KMS-11 (cell line): ENCODE results near the gene VPS51.

Source experiments
- H2AFZ ChIP-seq: fragments of 200-600 bp; sonication (generic); 2 replicates; pipeline ENCODE4 v1.6.1; 2016; ENCODE audit warnings: antibody characterized with exemption, mixed run types, low read depth
- H3K27ac ChIP-seq: fragments of 200-600 bp; sonication (generic); 2 replicates; pipeline ENCODE4 v1.6.1; 2016; ENCODE audit warnings: mild to moderate bottlenecking, mixed run types
- H3K27me3 ChIP-seq: fragments of 200-600 bp; sonication (generic); 2 replicates; pipeline ENCODE4 v1.6.1; 2017; ENCODE audit warnings: mild to moderate bottlenecking, low read depth, mixed run types, moderate library complexity; ENCODE audit not compliant: insufficient read depth
- H3K36me3 ChIP-seq: fragments of 200-600 bp; sonication (generic); 2 replicates; pipeline ENCODE4 v1.6.1; 2017; ENCODE audit warnings: mild to moderate bottlenecking, mixed run types; ENCODE audit not compliant: insufficient read depth
- H3K4me1 ChIP-seq: fragments of 200-600 bp; sonication (generic); 2 replicates; pipeline ENCODE4 v1.6.1; 2016; ENCODE audit warnings: mild to moderate bottlenecking, low read depth, mixed run types; ENCODE audit not compliant: poor library complexity, severe bottlenecking
- H3K4me2 ChIP-seq: fragments of 200-600 bp; sonication (generic); 2 replicates; pipeline ENCODE4 v1.7.0; 2016; ENCODE audit warnings: mild to moderate bottlenecking, mixed run types
- H3K4me3 ChIP-seq: fragments of 200-600 bp; sonication (generic); IDR thresholded peaks from 2 replicates; pipeline ENCODE4 v1.6.1; 2017; ENCODE audit warnings: low read depth, low read length, mixed read lengths; ENCODE audit not compliant: insufficient read depth
- H3K79me2 ChIP-seq: fragments of 200-600 bp; sonication (generic); 2 replicates; pipeline ENCODE4 v1.6.1; 2016; ENCODE audit warnings: low read depth, mixed run types; ENCODE audit not compliant: insufficient read depth
- H3K9ac ChIP-seq: fragments of 200-600 bp; sonication (generic); 2 replicates; pipeline ENCODE4 v1.6.1; 2016; ENCODE audit warnings: mild to moderate bottlenecking, mixed run types
- H4K20me1 ChIP-seq: fragments of 200-600 bp; sonication (generic); 2 replicates; pipeline ENCODE4 v1.6.1; 2016; ENCODE audit warnings: mild to moderate bottlenecking, mixed run types; ENCODE audit not compliant: insufficient read depth
- TF ChIP-seq, protein P1 (sequence below): fragments of 200-600 bp; sonication (generic); conservative IDR thresholded peaks from 2 replicates; pipeline ENCODE4 v1.6.1; 2017; ENCODE audit warnings: low read depth, mild to moderate bottlenecking, antibody characterized with exemption, low read length, moderate library complexity, mixed read lengths

The VPS51 gene

DNA sequence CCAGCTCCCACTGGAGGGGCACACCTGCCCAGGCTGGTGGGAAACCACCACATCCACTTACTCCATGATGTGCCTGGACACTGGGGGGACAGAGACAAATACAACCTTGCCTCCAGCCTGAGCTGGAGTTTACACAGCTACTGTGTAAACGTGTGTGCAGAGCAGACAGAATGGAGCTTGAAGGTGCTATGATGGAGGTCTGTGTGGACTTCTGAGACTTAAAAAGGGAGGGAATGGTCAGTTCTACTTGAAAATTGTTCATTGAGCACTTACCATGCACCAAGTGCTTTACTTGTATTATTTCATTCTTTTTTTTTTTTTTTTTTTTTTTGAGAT is 23.4 kb upstream of the VPS51 start:
- Histone ChIP-seq H3K27me3 (no peaks in the 10 kb centered on the region), H3K27ac (peak overlapping the region; percentile 18; the same call in 1 of the 2 replicates), H3K79me2 (peaks cover 15% of the 10 kb centered on the region; the same call in 1 of the 2 replicates), H3K4me1 (peaks cover 25% of the 10 kb centered on the region), H4K20me1 (no peaks in the 10 kb centered on the region), H3K4me3 (no peak overlapping the region), H3K9ac (no peak overlapping the region), H3K36me3 (no peaks in the 10 kb centered on the region), H3K4me2 (no peak overlapping the region; the same call in 1 of the 2 replicates), H2AFZ (no peak overlapping the region)
- TF ChIP-seq, protein P1, sequence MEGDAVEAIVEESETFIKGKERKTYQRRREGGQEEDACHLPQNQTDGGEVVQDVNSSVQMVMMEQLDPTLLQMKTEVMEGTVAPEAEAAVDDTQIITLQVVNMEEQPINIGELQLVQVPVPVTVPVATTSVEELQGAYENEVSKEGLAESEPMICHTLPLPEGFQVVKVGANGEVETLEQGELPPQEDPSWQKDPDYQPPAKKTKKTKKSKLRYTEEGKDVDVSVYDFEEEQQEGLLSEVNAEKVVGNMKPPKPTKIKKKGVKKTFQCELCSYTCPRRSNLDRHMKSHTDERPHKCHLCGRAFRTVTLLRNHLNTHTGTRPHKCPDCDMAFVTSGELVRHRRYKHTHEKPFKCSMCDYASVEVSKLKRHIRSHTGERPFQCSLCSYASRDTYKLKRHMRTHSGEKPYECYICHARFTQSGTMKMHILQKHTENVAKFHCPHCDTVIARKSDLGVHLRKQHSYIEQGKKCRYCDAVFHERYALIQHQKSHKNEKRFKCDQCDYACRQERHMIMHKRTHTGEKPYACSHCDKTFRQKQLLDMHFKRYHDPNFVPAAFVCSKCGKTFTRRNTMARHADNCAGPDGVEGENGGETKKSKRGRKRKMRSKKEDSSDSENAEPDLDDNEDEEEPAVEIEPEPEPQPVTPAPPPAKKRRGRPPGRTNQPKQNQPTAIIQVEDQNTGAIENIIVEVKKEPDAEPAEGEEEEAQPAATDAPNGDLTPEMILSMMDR = no peak

DNA sequence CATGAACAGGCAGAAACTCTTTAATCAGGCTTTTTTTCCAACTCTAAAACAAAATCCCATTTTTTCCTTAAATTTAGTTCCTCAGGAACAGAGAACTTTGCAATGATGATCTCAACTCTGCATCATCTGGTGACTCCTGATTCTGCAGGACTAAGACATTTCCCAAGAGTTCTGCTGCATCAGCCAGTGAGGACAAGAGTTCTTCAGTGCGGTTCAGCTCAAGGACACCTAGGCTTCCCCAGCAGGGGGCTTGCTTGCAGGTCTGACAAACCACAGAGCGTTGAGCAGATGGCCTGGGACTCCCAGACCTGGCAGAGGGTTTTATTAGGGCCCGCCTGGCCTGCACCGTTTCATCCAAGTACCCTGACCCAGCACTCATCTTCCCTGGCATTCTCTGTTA is 18.6 kb upstream of the VPS51 start:
- Histone ChIP-seq H4K20me1 (no peaks in the 10 kb centered on the region), H3K79me2 (peaks cover 63% of the 10 kb centered on the region), H3K27me3 (no peaks in the 10 kb centered on the region), H3K9ac (no peak overlapping the region), H3K4me3 (no peak overlapping the region), H3K4me2 (peak overlapping the region; percentile 47; the same call in 1 of the 2 replicates), H3K4me1 (peaks cover 60% of the 10 kb centered on the region), H3K27ac (peak overlapping the region; percentile 60; the same call in 1 of the 2 replicates), H2AFZ (no peak overlapping the region), H3K36me3 (0 out of 2 replicates have a peak, but pooled peaks cover 3% of the 10 kb centered on the region)
- TF ChIP-seq, protein P1 = no peak

GRCh38 chr11:65078151-65078550 is 17.9 kb upstream of the VPS51 start:
- H3K36me3 ChIP-seq = 0 out of 2 replicates have a peak, but pooled peaks cover 3% of the 10 kb centered on the region
- H3K9ac ChIP-seq = no peak overlapping the region; the same call in 1 of the 2 replicates
- H2AFZ ChIP-seq = no peak overlapping the region
- TF ChIP-seq, protein P1 = peak; percentile 68
- peaks cover 63% of the 10 kb centered on the region for H3K4me1 ChIP-seq
- no peaks in the 10 kb centered on the region for H3K27me3 ChIP-seq
- H3K79me2 ChIP-seq = peaks cover 70% of the 10 kb centered on the region
- H3K4me3 ChIP-seq = no peak overlapping the region
- H4K20me1 ChIP-seq = no peaks in the 10 kb centered on the region
- H3K4me2 ChIP-seq = peak overlapping the region; percentile 47
- H3K27ac ChIP-seq = peak overlapping the region; percentile 60

GRCh38 chr11:65078786-65079342 is 17.1 kb upstream of the VPS51 start:
- Histone ChIP-seq H4K20me1 (no peaks in the 10 kb centered on the region), H3K27ac (peak overlapping the region; percentile 60), H3K27me3 (no peaks in the 10 kb centered on the region), H3K4me3 (no peak overlapping the region), H3K79me2 (peaks cover 78% of the 10 kb centered on the region), H3K36me3 (0 out of 2 replicates have a peak, but pooled peaks cover 3% of the 10 kb centered on the region), H2AFZ (no peak overlapping the region), H3K4me1 (peaks cover 63% of the 10 kb centered on the region), H3K4me2 (peak overlapping the region; percentile 47), H3K9ac (no peak overlapping the region; the same call in 1 of the 2 replicates)
- TF ChIP-seq, protein P1 = no peak
